ENCODE data around the gene KCNMA1. TPM values are rescaled to one million over a fixed set of nuclear protein-coding genes. Genes with fewer than 3 reads are reported as not detected.
A peak's percentile ranks its signal among the peaks of the same experiment; 100 is the strongest.

The KCNMA1 gene
- total RNA-seq, 1 experiment from 2014 or later = 0.49 TPM

GRCh38 chr10:77350711-77351119 is 286.9 kb downstream of the KCNMA1 start (continued):
- TF ChIP-seq ATF3 (IDR thresholded peaks at IDR 0.05) = peak; percentile 63
- TF ChIP-seq EZH2phosphoT487 (IDR thresholded peaks at IDR 0.05; ENCODE audit: borderline replicate concordance) = no peak

DNA sequence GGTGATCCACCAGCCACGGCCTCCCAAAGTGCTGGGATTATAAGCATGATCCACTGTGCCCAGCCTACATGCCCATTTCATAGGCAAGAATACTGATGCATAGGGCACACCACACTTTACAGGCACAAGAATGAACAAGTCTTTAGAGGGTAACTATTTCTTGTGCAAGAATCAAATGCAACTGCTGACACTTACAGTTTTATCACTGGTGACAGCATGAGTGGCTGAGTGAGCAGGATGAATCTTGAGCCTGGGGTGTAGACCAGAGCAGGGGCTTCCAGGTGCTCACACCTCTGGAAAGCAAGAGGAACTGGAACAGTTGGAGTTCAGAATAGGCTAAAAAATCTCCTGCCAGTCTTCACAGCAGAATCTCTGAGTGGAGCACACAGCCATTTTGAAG is 287.5 kb downstream of the KCNMA1 start:
- CTCF ChIA-PET = interaction anchor here (0.8 kb wide), 1 partner anchor 176 kb away, joined by 3 read pairs; no protein-coding TSS in a partner anchor
- Histone ChIP-seq H3K79me2 (ENCODE audit: insufficient read depth, low read length) (no peaks in the 10 kb centered on the region), H3K36me3 (ENCODE audit: control insufficient read depth in 1 of 2, insufficient read depth in 2 of 2, low read length in 2 of 2) (no peaks in the 10 kb centered on the region), H3K27me3 (ENCODE audit: insufficient read depth, low read length) (peaks cover 31% of the 10 kb centered on the region; the same call in 1 of the 2 replicates), H3K9me3 (ENCODE audit: control insufficient read depth in 1 of 2, insufficient read depth in 1 of 2, low read depth in 1 of 2, low read length in 2 of 2) (no peaks in the 10 kb centered on the region), H3K4me3 (replicated peaks in 1 of 2; ENCODE audit: low read depth in 1 of 2, low read length in 2 of 2) (no peak overlapping the region), H3K9me2 (ENCODE audit: insufficient read depth) (no peaks in the 10 kb centered on the region), H3K27ac (ENCODE audit: low read depth, low read length) (no peak overlapping the region), H3K4me2 (ENCODE audit: low read length) (peak overlapping the region; percentile 51), H2AFZ (ENCODE audit: low read depth, low read length, poor library complexity, severe bottlenecking) (no peak overlapping the region), H3K9ac (ENCODE audit: low read length) (no peak overlapping the region), H3K4me1 (ENCODE audit: control insufficient read depth in 1 of 2, insufficient read depth in 2 of 2, low read length in 2 of 2) (peaks cover 13 to 19% of the 10 kb centered on the region in 2 experiments), H4K20me1 (ENCODE audit: insufficient read depth) (no peaks in the 10 kb centered on the region)
- DNase-seq (ENCODE audit: low read depth, low spot score) (no peak), ATAC-seq (0 out of 2 replicates have a peak, but pooled peaks have one; percentile 10)
- BruUV-seq (replicated peaks) = no TSS peak
- intact Hi-C loops (cut with micrococcal nuclease) = loop anchor here (5.0 kb wide), 1 partner anchor 157 kb away; no protein-coding TSS in a partner anchor
- POLR2A ChIA-PET = no interaction called here
- RAD21 ChIA-PET (ENCODE audit: low non-redundant PET in 1 of 2, low total read pairs in 2 of 2, uncharacterized antibody in 2 of 2, unreplicated experiment in 2 of 2) = no interaction called here
- no peak for TF ChIP-seq EGR1 (IDR thresholded peaks at IDR 0.05; ENCODE audit: low read depth)
- TF ChIP-seq, protein P1, sequence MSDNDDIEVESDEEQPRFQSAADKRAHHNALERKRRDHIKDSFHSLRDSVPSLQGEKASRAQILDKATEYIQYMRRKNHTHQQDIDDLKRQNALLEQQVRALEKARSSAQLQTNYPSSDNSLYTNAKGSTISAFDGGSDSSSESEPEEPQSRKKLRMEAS (IDR thresholded peaks at IDR 0.05) = no peak
- no peak for TF ChIP-seq FOSL1 (IDR thresholded peaks at IDR 0.05; ENCODE audit: low read depth)
- TF ChIP-seq, protein P2, sequence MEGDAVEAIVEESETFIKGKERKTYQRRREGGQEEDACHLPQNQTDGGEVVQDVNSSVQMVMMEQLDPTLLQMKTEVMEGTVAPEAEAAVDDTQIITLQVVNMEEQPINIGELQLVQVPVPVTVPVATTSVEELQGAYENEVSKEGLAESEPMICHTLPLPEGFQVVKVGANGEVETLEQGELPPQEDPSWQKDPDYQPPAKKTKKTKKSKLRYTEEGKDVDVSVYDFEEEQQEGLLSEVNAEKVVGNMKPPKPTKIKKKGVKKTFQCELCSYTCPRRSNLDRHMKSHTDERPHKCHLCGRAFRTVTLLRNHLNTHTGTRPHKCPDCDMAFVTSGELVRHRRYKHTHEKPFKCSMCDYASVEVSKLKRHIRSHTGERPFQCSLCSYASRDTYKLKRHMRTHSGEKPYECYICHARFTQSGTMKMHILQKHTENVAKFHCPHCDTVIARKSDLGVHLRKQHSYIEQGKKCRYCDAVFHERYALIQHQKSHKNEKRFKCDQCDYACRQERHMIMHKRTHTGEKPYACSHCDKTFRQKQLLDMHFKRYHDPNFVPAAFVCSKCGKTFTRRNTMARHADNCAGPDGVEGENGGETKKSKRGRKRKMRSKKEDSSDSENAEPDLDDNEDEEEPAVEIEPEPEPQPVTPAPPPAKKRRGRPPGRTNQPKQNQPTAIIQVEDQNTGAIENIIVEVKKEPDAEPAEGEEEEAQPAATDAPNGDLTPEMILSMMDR (IDR thresholded peaks at IDR 0.05 in 2 of 3, conservative IDR thresholded peaks at IDR 0.05 in 1 of 3; ENCODE audit: borderline replicate concordance in 1 of 3, insufficient read depth in 1 of 3, low read depth in 2 of 3, low read length in 2 of 3) = no peak
- TF ChIP-seq POLR2AphosphoS5 (IDR thresholded peaks at IDR 0.05; ENCODE audit: low read depth, low read length) = no peak
- TF ChIP-seq JUND (IDR thresholded peaks at IDR 0.05) = no peak
- no peak for TF ChIP-seq ZNF274 (IDR thresholded peaks at IDR 0.05; ENCODE audit: low read depth, low read length)
- TF ChIP-seq, protein P3, sequence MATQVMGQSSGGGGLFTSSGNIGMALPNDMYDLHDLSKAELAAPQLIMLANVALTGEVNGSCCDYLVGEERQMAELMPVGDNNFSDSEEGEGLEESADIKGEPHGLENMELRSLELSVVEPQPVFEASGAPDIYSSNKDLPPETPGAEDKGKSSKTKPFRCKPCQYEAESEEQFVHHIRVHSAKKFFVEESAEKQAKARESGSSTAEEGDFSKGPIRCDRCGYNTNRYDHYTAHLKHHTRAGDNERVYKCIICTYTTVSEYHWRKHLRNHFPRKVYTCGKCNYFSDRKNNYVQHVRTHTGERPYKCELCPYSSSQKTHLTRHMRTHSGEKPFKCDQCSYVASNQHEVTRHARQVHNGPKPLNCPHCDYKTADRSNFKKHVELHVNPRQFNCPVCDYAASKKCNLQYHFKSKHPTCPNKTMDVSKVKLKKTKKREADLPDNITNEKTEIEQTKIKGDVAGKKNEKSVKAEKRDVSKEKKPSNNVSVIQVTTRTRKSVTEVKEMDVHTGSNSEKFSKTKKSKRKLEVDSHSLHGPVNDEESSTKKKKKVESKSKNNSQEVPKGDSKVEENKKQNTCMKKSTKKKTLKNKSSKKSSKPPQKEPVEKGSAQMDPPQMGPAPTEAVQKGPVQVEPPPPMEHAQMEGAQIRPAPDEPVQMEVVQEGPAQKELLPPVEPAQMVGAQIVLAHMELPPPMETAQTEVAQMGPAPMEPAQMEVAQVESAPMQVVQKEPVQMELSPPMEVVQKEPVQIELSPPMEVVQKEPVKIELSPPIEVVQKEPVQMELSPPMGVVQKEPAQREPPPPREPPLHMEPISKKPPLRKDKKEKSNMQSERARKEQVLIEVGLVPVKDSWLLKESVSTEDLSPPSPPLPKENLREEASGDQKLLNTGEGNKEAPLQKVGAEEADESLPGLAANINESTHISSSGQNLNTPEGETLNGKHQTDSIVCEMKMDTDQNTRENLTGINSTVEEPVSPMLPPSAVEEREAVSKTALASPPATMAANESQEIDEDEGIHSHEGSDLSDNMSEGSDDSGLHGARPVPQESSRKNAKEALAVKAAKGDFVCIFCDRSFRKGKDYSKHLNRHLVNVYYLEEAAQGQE (IDR thresholded peaks at IDR 0.05; ENCODE audit: low read depth) = no peak
- TF ChIP-seq ATF3 (IDR thresholded peaks at IDR 0.05) = no peak
- TF ChIP-seq RAD21 (IDR thresholded peaks at IDR 0.05; ENCODE audit: low read depth) = no peak
- no peak for TF ChIP-seq EZH2 (IDR thresholded peaks at IDR 0.05)
- no peak for TF ChIP-seq EZH2phosphoT487 (IDR thresholded peaks at IDR 0.05; ENCODE audit: borderline replicate concordance)
- no peak for TF ChIP-seq ZFX (IDR thresholded peaks at IDR 0.05)
- no peak for TF ChIP-seq ZBTB33 (IDR thresholded peaks at IDR 0.05; ENCODE audit: extremely low read depth, insufficient replicate concordance, low read length)
- TF ChIP-seq SIN3A (IDR thresholded peaks at IDR 0.05; ENCODE audit: low read depth) = no peak
- TF ChIP-seq SP1 (IDR thresholded peaks at IDR 0.05; ENCODE audit: low read depth) = no peak
- TF ChIP-seq TCF7L2 (IDR thresholded peaks at IDR 0.05; ENCODE audit: borderline replicate concordance, extremely low read depth, insufficient read depth, insufficient read length) = no peak
- no peak for TF ChIP-seq CEBPB (IDR thresholded peaks at IDR 0.05; ENCODE audit: low read depth)

Data from HCT116 (cell line).